Skeletal muscle satellite cell (primary cell): ENCODE results near the gene IL1F10.

Experiments used
- H3K27me3 ChIP-seq: 2 replicates; pipeline ENCODE4 v1.7.0; 2013; ENCODE audit warnings: low read length; ENCODE audit not compliant: control insufficient read depth, insufficient read depth
- H3K36me3 ChIP-seq: 2 replicates; pipeline ENCODE4 v1.7.0; 2013; ENCODE audit warnings: mild to moderate bottlenecking, control low read depth, low read length; ENCODE audit not compliant: insufficient read depth
- H3K4me1 ChIP-seq: 2 replicates; pipeline ENCODE4 v1.7.0; 2013; ENCODE audit warnings: low read length; ENCODE audit not compliant: control insufficient read depth, insufficient read depth
- H3K4me2 ChIP-seq: 2 replicates; pipeline ENCODE4 v1.7.0; 2013; ENCODE audit warnings: mild to moderate bottlenecking, low read length
- H3K4me3 ChIP-seq: 2 replicates; pipeline ENCODE4 v1.7.0; 2013; ENCODE audit warnings: low read length
- H3K9ac ChIP-seq: 2 replicates; pipeline ENCODE4 v1.7.0; 2013; ENCODE audit warnings: mild to moderate bottlenecking, low read depth, low read length, moderate library complexity
- H3K9me3 ChIP-seq: replicated peaks from 2 replicates; pipeline ENCODE4 v1.7.0; 2013; ENCODE audit warnings: mild to moderate bottlenecking, control low read depth, low read length

IL1F10 gene

GRCh38 chr2:113039719-113040118 is 28.1 kb upstream of the IL1F10 start:
- Histone ChIP-seq H3K27me3 (peaks cover 38% of the 10 kb centered on the region), H3K4me2 (no peak overlapping the region), H3K9me3 (no peaks in the 10 kb centered on the region), H3K36me3 (no peaks in the 10 kb centered on the region), H3K9ac (no peak overlapping the region), H3K4me3 (no peak overlapping the region), H3K4me1 (no peaks in the 10 kb centered on the region)

GRCh38 chr2:113041871-113042270 is 25.9 kb upstream of the IL1F10 start:
- no peaks in the 10 kb centered on the region for H3K9me3 ChIP-seq
- H3K4me3 ChIP-seq, result no peak overlapping the region
- H3K4me1 ChIP-seq, result no peaks in the 10 kb centered on the region
- H3K27me3 ChIP-seq, result peaks cover 24% of the 10 kb centered on the region
- H3K9ac ChIP-seq, result no peak overlapping the region
- H3K4me2 ChIP-seq, result no peak overlapping the region
- no peaks in the 10 kb centered on the region for H3K36me3 ChIP-seq

DNA sequence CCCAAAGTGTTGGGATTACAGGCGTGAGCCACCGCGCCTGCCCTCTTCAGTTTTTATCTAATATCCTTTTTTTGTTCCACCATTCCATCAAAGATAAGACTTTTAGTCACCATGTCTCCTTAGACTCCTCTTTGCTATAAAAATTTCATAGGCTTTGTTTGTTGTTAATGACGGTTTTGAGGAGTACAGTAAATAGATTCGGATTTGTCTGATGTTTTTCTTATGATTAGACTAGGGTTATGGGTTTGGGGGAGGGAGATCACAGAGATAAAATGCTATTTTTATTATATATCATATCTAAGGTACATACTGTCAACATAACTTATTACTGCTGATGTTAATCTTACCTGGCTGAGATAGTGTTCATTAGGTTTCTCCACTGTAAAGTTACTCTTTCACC is 21.3 kb upstream of the IL1F10 start:
- Histone ChIP-seq H3K4me2 (no peak overlapping the region), H3K36me3 (no peaks in the 10 kb centered on the region), H3K9me3 (no peaks in the 10 kb centered on the region), H3K9ac (no peak overlapping the region), H3K4me1 (no peaks in the 10 kb centered on the region), H3K27me3 (peaks cover 8% of the 10 kb centered on the region), H3K4me3 (no peak overlapping the region)

DNA sequence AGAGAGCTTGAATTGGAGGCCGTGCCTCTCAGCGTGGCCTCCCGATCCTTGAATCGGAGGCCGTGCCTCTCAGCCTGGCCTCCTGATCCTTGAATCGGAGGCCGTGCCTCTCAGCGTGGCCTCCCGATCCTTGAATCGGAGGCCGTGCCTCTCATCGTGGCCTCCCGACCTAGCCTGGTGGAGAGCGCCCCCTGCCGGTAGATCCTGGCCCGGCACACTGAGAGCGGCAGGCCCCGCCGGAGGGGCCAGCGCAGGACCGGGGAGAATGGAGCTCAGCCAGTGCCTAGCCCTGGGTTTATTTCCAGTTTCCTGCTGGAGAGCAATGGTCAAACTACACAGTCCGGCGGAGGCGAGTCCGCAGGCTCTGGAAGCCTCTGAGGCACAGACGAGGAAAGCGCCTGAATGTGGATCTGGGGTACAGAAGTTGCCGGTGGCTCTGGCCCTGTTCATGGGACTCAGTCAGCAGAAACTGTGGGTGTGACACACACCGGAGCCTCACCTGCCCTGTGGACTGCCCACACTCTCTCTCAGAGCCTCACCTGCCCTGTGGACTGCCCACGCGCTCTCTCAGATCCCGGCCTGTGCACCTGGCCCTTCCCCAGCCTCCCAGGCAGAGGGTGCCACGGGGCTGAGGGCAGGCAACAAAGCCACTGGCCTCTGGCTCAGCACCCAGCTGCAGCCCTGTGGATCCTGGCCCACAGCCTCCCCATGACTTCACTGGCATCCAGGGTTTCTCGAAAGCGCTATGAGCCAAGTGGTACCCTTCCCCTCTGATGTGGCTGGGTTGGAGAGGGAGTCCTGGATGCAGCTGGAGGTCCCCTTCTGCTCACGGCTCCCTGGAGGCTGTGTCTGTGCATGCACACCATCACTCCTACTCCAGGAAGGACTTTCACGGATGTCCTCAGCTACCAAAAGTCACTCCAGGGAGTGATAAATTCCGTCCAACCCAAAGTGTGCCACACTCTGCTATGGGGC is 16.6 kb upstream of the IL1F10 start:
- Histone ChIP-seq H3K27me3 (peaks cover 4% of the 10 kb centered on the region), H3K4me3 (no peak overlapping the region), H3K36me3 (no peaks in the 10 kb centered on the region), H3K4me2 (no peak overlapping the region), H3K4me1 (no peaks in the 10 kb centered on the region), H3K9me3 (no peaks in the 10 kb centered on the region), H3K9ac (no peak overlapping the region)

GRCh38 chr2:113052396-113052917 is 15.3 kb upstream of the IL1F10 start, which contains the start of gene IL36B:
Gene IL36B, minus strand, starts transcription at chr2:113052867.
- Histone ChIP-seq H3K4me1 (no peaks in the 10 kb centered on the region), H3K4me3 (no peak within 1 kb of the TSS)

DNA sequence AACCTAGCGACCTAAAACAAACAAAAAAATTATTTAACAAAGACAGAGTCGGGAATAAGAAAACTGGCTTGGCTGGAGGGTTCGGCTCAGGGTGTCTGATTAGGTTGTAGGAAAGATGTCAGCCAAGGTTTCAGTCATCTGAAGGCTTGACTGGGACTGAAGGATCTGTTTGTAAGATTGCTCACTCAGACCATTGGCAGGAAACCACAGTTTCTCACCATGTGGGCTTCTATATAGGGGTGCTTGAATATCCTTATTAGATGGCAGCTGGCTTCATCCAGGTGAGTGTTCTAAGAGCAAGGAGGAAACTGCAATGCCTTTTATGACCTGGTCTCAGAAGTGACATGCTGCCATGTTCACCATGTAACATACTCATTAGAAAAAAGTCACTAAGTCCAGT is 14.1 kb upstream of the IL1F10 start:
- no peaks in the 10 kb centered on the region for H3K9me3 ChIP-seq
- no peaks in the 10 kb centered on the region for H3K4me1 ChIP-seq
- no peak overlapping the region for H3K4me3 ChIP-seq
- peaks cover 12% of the 10 kb centered on the region for H3K27me3 ChIP-seq
- no peak overlapping the region for H3K9ac ChIP-seq
- H3K4me2 ChIP-seq, result no peak overlapping the region
- H3K36me3 ChIP-seq, result no peaks in the 10 kb centered on the region

More at GRCh38 chr2:113052396-113052917, 15.3 kb upstream of the IL1F10 start, which contains the start of gene IL36B:
- Histone ChIP-seq H3K9ac (no peak within 1 kb of the TSS), H3K9me3 (no peaks in the 10 kb centered on the region), H3K36me3 (no peaks in the 10 kb centered on the region), H3K27me3 (peaks cover 8% of the 10 kb centered on the region), H3K4me2 (no peak within 1 kb of the TSS)

GRCh38 chr2:113054066-113054465 is 13.7 kb upstream of the IL1F10 start:
- H3K4me2 ChIP-seq, result no peak overlapping the region
- no peaks in the 10 kb centered on the region for H3K36me3 ChIP-seq
- H3K4me3 ChIP-seq, result no peak overlapping the region
- H3K9ac ChIP-seq, result no peak overlapping the region
- H3K27me3 ChIP-seq, result peaks cover 16% of the 10 kb centered on the region
- H3K4me1 ChIP-seq, result no peaks in the 10 kb centered on the region
- H3K9me3 ChIP-seq, result no peaks in the 10 kb centered on the region

DNA sequence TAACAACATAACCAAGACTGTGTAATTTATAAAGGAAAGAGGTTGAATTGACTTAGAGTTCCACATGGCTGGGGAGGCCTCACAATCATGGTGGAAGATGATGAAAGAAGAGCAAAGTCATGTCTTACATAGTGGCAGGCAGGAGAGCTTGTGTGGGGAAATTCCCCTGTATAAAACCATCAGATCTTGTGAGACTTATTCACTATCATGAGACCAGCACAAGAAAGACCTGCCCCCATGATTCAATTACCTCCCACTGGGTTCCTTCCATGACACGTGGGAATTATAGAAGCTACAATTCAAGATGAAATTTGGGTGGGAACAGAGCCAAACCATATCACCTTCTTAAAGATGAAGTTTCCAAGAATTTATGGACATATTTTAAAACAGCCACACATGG is 11.2 kb upstream of the IL1F10 start:
- Histone ChIP-seq H3K27me3 (peaks cover 20% of the 10 kb centered on the region), H3K9ac (no peak overlapping the region), H3K4me2 (no peak overlapping the region), H3K4me1 (no peaks in the 10 kb centered on the region), H3K9me3 (no peaks in the 10 kb centered on the region), H3K36me3 (no peaks in the 10 kb centered on the region), H3K4me3 (no peak overlapping the region)

- no peaks in the 10 kb centered on the region for H3K9me3 ChIP-seq
- no peak overlapping the region for H3K4me3 ChIP-seq
Measured at GRCh38 chr2:113057117-113057516, 10.7 kb upstream of the IL1F10 start.

DNA sequence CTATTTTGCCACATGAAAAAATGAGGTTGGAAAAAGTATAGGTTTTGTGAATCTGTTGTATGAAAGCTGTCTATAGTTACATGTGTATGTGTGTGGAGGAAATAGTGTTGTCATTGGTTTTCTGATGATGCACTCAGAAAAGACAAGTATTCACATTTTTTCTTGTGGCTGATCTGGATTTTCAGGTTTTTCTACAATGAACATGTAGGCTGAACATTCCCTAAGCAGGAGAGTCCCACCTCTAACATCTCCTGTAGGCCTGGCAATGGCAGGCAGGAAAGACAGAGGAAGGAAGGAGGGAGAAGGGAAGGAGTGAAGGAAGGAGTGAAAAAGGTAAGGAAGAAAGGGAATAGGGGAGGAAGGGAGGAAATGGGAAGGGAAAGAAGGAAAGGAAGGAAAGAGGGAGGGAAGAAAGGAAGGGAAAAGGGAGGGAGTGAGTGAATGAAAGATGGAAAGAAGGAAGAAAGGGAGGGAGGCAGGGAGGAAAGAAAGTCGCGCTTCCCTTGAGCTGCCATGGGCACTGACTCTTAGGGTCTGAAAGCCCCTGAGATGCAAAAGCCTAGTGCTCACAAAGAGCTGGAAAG is 9.3 kb upstream of the IL1F10 start:
- H3K27me3 ChIP-seq, result peaks cover 18% of the 10 kb centered on the region
- no peak overlapping the region for H3K9ac ChIP-seq
- H3K4me3 ChIP-seq, result no peak overlapping the region
- no peak overlapping the region for H3K4me2 ChIP-seq
- no peaks in the 10 kb centered on the region for H3K4me1 ChIP-seq
- no peaks in the 10 kb centered on the region for H3K9me3 ChIP-seq
- no peaks in the 10 kb centered on the region for H3K36me3 ChIP-seq

More at GRCh38 chr2:113057117-113057516, 10.7 kb upstream of the IL1F10 start:
- H3K36me3 ChIP-seq, result no peaks in the 10 kb centered on the region
- peaks cover 20% of the 10 kb centered on the region for H3K27me3 ChIP-seq
- H3K9ac ChIP-seq, result no peak overlapping the region
- H3K4me2 ChIP-seq, result no peak overlapping the region
- no peaks in the 10 kb centered on the region for H3K4me1 ChIP-seq

DNA sequence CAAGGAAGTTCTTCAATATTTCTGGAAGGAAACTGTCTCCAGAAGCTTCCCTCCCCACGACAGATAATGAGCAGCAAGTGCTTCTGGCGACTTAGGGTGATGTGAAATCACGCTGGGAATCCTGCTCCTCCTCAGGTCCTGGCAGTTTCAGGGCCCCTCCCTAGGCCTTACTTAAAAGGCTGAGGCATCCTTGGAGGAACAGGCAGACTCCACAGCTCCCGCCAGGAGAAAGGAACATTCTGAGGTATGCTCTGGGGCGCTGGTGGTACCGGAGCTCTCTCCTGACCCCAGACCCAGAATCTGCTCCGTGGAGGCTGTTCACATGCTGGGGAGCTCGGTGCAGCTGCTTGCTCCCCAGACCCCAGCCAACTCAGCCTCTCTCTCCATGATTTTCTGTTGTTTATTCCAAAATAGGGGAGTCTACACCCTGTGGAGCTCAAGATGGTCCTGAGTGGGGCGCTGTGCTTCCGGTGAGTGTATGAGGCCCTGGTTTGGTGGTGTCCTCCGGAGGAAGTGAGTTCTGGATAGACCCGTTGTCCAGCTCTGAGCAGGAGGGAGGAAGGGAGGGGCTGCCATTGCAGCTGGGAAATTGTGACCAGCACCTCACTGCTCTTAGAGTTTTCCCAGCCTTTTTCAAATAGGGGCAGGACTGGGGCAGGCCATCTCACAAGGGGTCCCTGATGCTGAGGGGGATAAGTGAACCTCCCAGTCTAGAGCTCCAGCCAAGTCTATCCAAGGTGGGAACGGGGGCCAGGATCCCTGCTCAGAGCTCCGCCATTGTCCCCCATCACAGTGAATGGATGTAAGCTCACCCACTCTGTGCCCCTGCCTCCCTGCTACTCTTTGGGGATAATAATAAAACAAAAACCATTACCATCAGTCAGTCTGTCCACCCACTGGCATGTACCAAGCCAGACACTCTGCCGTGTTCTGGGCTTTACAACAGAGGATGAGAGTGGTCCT is 8.5 kb upstream of the IL1F10 start, which contains the start of gene IL36RN:
IL36RN (plus strand) TSS at position 201 of the 963 bp plus-strand sequence; CDS start at position 442, 241 bp downstream.
- H3K27me3 ChIP-seq, result peaks cover 26% of the 10 kb centered on the region
- no peak within 1 kb of the TSS for H3K9ac ChIP-seq
- H3K4me3 ChIP-seq, result no peak within 1 kb of the TSS
- H3K4me2 ChIP-seq, result no peak within 1 kb of the TSS
- H3K4me1 ChIP-seq, result no peaks in the 10 kb centered on the region
- H3K36me3 ChIP-seq, result no peaks in the 10 kb centered on the region
- H3K9me3 ChIP-seq, result no peaks in the 10 kb centered on the region
